Effector memory CD4-positive, alpha-beta T cell (primary cell): ENCODE measurements around the gene PBXIP1.
"Not testable (repeated sequence)": the region's sequence is repeated elsewhere in the genome, so short reads cannot be mapped to it uniquely, and the experiment has no call there.

Experiments used
- DNase-seq, 3 donors: peaks; one replicate each; pipeline ENCODE4 v3.0.0-alpha.2; 2020
- H3K27ac ChIP-seq: 2 replicates; pipeline ENCODE4 v1.7.0; 2013; ENCODE audit warnings: mild to moderate bottlenecking, low read length, moderate library complexity; ENCODE audit not compliant: insufficient read depth, poor library complexity, severe bottlenecking
- H3K27me3 ChIP-seq: replicated peaks from 2 replicates; pipeline ENCODE4 v1.7.0; 2013; ENCODE audit warnings: mild to moderate bottlenecking, low read length; ENCODE audit not compliant: insufficient read depth, control insufficient read depth, poor library complexity, severe bottlenecking
- H3K36me3 ChIP-seq: 2 replicates; pipeline ENCODE4 v1.7.0; 2013; ENCODE audit warnings: mild to moderate bottlenecking, low read length, moderate library complexity; ENCODE audit not compliant: control insufficient read depth, insufficient read depth
- H3K4me1 ChIP-seq: 2 replicates; pipeline ENCODE4 v1.7.0; 2013; ENCODE audit warnings: low read length, mild to moderate bottlenecking; ENCODE audit not compliant: control insufficient read depth, insufficient read depth, poor library complexity, severe bottlenecking
- H3K4me3 ChIP-seq: 2 replicates; pipeline ENCODE4 v1.7.0; 2013; ENCODE audit warnings: low read length, low read depth, mild to moderate bottlenecking; ENCODE audit not compliant: insufficient read depth, poor library complexity, severe bottlenecking
- H3K9me3 ChIP-seq: 2 replicates; pipeline ENCODE4 v1.7.0; 2013; ENCODE audit warnings: mild to moderate bottlenecking, low read length, moderate library complexity; ENCODE audit not compliant: control insufficient read depth

Gene PBXIP1

GRCh38 chr1:154993572-154994268 lies 37.8 kb upstream of the PBXIP1 start, which contains the start of gene LENEP:
TSS of gene LENEP (plus strand) at chr1:154993586. CDS start at chr1:154993608, 22 bp downstream.
- no peaks in the 10 kb centered on the region for H3K27me3 ChIP-seq
- no peak for DNase-seq
- peaks cover 24% of the 10 kb centered on the region for H3K36me3 ChIP-seq
- no peak within 1 kb of the TSS for H3K4me3 ChIP-seq
- no peaks in the 10 kb centered on the region for H3K9me3 ChIP-seq
- H3K4me1 ChIP-seq: peaks cover 4% of the 10 kb centered on the region
- no peak within 1 kb of the TSS for H3K27ac ChIP-seq

GRCh38 chr1:154992721-154993571 lies 37.0 kb upstream of the PBXIP1 start:
- Histone ChIP-seq H3K27ac (no peak overlapping the region), H3K9me3 (no peaks in the 10 kb centered on the region), H3K4me3 (no peak overlapping the region), H3K36me3 (peaks cover 32% of the 10 kb centered on the region), H3K27me3 (no peaks in the 10 kb centered on the region), H3K4me1 (peaks cover 2% of the 10 kb centered on the region)
- DNase-seq: no peak

GRCh38 chr1:154990276-154990675 lies 34.4 kb upstream of the PBXIP1 start:
- no peak overlapping the region for H3K27ac ChIP-seq
- no peak for DNase-seq
- peaks cover 2% of the 10 kb centered on the region for H3K4me1 ChIP-seq
- H3K36me3 ChIP-seq: peaks cover 36% of the 10 kb centered on the region
- no peaks in the 10 kb centered on the region for H3K27me3 ChIP-seq
- H3K9me3 ChIP-seq: no peaks in the 10 kb centered on the region
- no peak overlapping the region for H3K4me3 ChIP-seq

- no peak overlapping the region for H3K4me3 ChIP-seq
Measured at GRCh38 chr1:154989195-154989860, 33.4 kb upstream of the PBXIP1 start.

GRCh38 chr1:154988058-154988954 lies 32.4 kb upstream of the PBXIP1 start:
- Histone ChIP-seq H3K27ac (no peak overlapping the region), H3K4me3 (no peak overlapping the region), H3K4me1 (peaks cover 12% of the 10 kb centered on the region), H3K27me3 (no peaks in the 10 kb centered on the region), H3K9me3 (no peaks in the 10 kb centered on the region), H3K36me3 (peaks cover 36% of the 10 kb centered on the region)
- no peak for DNase-seq

More at GRCh38 chr1:154989195-154989860, 33.4 kb upstream of the PBXIP1 start:
- Histone ChIP-seq H3K4me1 (peaks cover 2% of the 10 kb centered on the region), H3K27me3 (no peaks in the 10 kb centered on the region), H3K36me3 (peaks cover 36% of the 10 kb centered on the region), H3K27ac (no peak overlapping the region), H3K9me3 (no peaks in the 10 kb centered on the region)
- DNase-seq: no peak

- no peak for DNase-seq
- H3K27me3 ChIP-seq: no peaks in the 10 kb centered on the region
- peaks cover 32% of the 10 kb centered on the region for H3K36me3 ChIP-seq
- H3K27ac ChIP-seq: no peak overlapping the region
- peaks cover 9% of the 10 kb centered on the region for H3K4me1 ChIP-seq
- H3K9me3 ChIP-seq: no peaks in the 10 kb centered on the region
- H3K4me3 ChIP-seq: no peak overlapping the region
Measured at GRCh38 chr1:154987326-154987725, 31.4 kb upstream of the PBXIP1 start.

- H3K4me1 ChIP-seq, H3K4me3 ChIP-seq, H3K27ac ChIP-seq, DNase-seq, H3K27me3 ChIP-seq, H3K9me3 ChIP-seq: not testable (repeated sequence)
- H3K36me3 ChIP-seq: peaks cover 32% of the 10 kb centered on the region
Measured at GRCh38 chr1:154986736-154987135, 30.8 kb upstream of the PBXIP1 start.

- Histone ChIP-seq H3K4me1 (peaks cover 9% of the 10 kb centered on the region), H3K36me3 (peaks cover 16% of the 10 kb centered on the region), H3K27ac (peak overlapping the region; percentile 76), H3K4me3 (peak overlapping the region; percentile 58), H3K27me3 (no peaks in the 10 kb centered on the region), H3K9me3 (no peaks in the 10 kb centered on the region)
- no peak for DNase-seq
Measured at GRCh38 chr1:154983776-154984466, 28.0 kb upstream of the PBXIP1 start.
